Neural progenitor cell (in vitro differentiated cells): ENCODE results near the gene ACAN. TPM values are rescaled to one million over a fixed set of nuclear protein-coding genes. Genes with fewer than 3 reads are reported as not detected.

ENCODE experiments used
- DNase-seq: peaks from one replicate; pipeline ENCODE4 v3.0.0-alpha.2; 2016; ENCODE audit warnings: low spot score
- H2AFZ ChIP-seq: fragments of 200-600 bp; sonication (generic); replicated peaks from 2 replicates; pipeline ENCODE4 v1.6.1; 2016; ENCODE audit warnings: antibody characterized with exemption
- H3F3A ChIP-seq: fragments of 200-600 bp; sonication (generic); 2 replicates; pipeline ENCODE4 v1.6.1; 2016; ENCODE audit warnings: antibody characterized with exemption, low read depth
- H3K27ac ChIP-seq: fragments of 200-600 bp; sonication (generic); 2 replicates; pipeline ENCODE4 v1.5.1; 2016; ENCODE audit warnings: mild to moderate bottlenecking
- H3K27me3 ChIP-seq: fragments of 200-600 bp; sonication (generic); 2 replicates; pipeline ENCODE4 v1.6.1; 2016; ENCODE audit warnings: mild to moderate bottlenecking, moderate library complexity
- H3K36me3 ChIP-seq: fragments of 200-600 bp; sonication (generic); 2 replicates; pipeline ENCODE4 v1.5.1; 2016
- H3K4me1 ChIP-seq: fragments of 200-600 bp; sonication (generic); 2 replicates; pipeline ENCODE4 v1.6.1; 2016; ENCODE audit warnings: mixed run types
- H3K4me2 ChIP-seq: fragments of 200-600 bp; sonication (generic); 2 replicates; pipeline ENCODE4 v1.6.1; 2016
- H3K4me3 ChIP-seq: fragments of 200-600 bp; sonication (generic); 2 replicates; pipeline ENCODE4 v1.5.1; 2016
- H3K79me2 ChIP-seq: fragments of 200-600 bp; sonication (generic); 2 replicates; pipeline ENCODE4 v1.6.1; 2016; ENCODE audit warnings: low read depth
- H3K9ac ChIP-seq: fragments of 200-600 bp; sonication (generic); 2 replicates; pipeline ENCODE4 v1.6.1; 2016
- H3K9me3 ChIP-seq: fragments of 200-600 bp; sonication (generic); 2 replicates; pipeline ENCODE4 v1.5.1; 2016; ENCODE audit warnings: low read depth
- H4K20me1 ChIP-seq: fragments of 200-600 bp; sonication (generic); 2 replicates; pipeline ENCODE4 v1.6.1; 2016; ENCODE audit warnings: low read depth
- H3K27ac Mint-ChIP-seq: 3 replicates; pipeline ENCODE4 v1.8.0; 2021; ENCODE audit warnings: mixed read lengths
- H3K27me3 Mint-ChIP-seq: 2 replicates; pipeline ENCODE4 v1.8.0; 2022; ENCODE audit warnings: low read depth, mild to moderate bottlenecking, inconsistent platforms, moderate library complexity, mixed read lengths; ENCODE audit not compliant: insufficient read depth
- H3K36me3 Mint-ChIP-seq: 3 replicates; pipeline ENCODE4 v1.8.0; 2021; ENCODE audit warnings: mixed read lengths
- H3K4me1 Mint-ChIP-seq: 3 replicates; pipeline ENCODE4 v1.8.0; 2021; ENCODE audit warnings: mixed read lengths
- H3K4me3 Mint-ChIP-seq: 3 replicates; pipeline ENCODE4 v1.8.0; 2021; ENCODE audit warnings: mild to moderate bottlenecking, moderate library complexity, mixed read lengths
- H3K9me3 Mint-ChIP-seq: 3 replicates; pipeline ENCODE4 v1.8.0; 2020; ENCODE audit warnings: mixed read lengths
- EZH2 ChIP-seq: fragments of 200-600 bp; sonication (generic); IDR thresholded peaks from 2 replicates; pipeline ENCODE4 v1.6.1; 2017; ENCODE audit warnings: antibody characterized with exemption, mild to moderate bottlenecking, moderate library complexity
- EZH2phosphoT487 ChIP-seq: fragments of 200-600 bp; sonication (generic); IDR thresholded peaks from 2 replicates; pipeline ENCODE4 v1.6.1; 2017; ENCODE audit warnings: antibody characterized with exemption
- total RNA-seq: library from RNA; depleted of rRNA; stranded (reverse); fragments of >200 nt; gene quantifications from 2 replicates; pipeline ENCODE4 v1.2.3, GENCODE V29; 2015; ENCODE audit warnings: low replicate concordance
- TF ChIP-seq, protein P1 (sequence below): fragments of 200-600 bp; sonication (generic); IDR thresholded peaks from 2 replicates; pipeline ENCODE4 v1.5.1; 2017; ENCODE audit warnings: antibody characterized with exemption, mild to moderate bottlenecking

Gene ACAN
- total RNA-seq, 1 donor from 2014 or later, result 0.06 TPM

DNA sequence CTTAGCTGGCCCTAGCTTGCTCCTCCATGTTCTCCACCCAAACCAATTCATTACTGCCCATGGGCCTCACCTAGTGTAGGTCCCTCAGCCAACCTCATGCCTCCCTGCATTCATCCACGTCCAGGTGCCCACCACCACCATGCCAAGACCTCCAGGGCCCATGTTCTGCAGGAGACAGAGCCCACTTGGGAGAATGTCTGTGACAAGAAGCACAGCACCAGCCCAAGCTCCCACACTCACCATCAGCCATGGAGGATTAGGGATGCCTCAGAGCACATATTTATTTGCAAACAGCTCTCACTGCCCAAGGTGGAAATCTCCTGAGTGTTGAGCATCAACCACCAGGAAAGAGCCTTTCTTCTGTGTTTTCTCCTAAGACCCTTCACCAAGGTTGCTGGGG is 43.4 kb upstream of the ACAN start:
- H3K4me2 ChIP-seq, result no peak overlapping the region
- H3K4me1 Mint-ChIP-seq, result no peaks in the 10 kb centered on the region
- no peak overlapping the region for H3K27ac ChIP-seq
- TF ChIP-seq EZH2phosphoT487 (no peak), EZH2 (no peak)
- TF ChIP-seq, protein P1, sequence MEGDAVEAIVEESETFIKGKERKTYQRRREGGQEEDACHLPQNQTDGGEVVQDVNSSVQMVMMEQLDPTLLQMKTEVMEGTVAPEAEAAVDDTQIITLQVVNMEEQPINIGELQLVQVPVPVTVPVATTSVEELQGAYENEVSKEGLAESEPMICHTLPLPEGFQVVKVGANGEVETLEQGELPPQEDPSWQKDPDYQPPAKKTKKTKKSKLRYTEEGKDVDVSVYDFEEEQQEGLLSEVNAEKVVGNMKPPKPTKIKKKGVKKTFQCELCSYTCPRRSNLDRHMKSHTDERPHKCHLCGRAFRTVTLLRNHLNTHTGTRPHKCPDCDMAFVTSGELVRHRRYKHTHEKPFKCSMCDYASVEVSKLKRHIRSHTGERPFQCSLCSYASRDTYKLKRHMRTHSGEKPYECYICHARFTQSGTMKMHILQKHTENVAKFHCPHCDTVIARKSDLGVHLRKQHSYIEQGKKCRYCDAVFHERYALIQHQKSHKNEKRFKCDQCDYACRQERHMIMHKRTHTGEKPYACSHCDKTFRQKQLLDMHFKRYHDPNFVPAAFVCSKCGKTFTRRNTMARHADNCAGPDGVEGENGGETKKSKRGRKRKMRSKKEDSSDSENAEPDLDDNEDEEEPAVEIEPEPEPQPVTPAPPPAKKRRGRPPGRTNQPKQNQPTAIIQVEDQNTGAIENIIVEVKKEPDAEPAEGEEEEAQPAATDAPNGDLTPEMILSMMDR, result no peak
- no peaks in the 10 kb centered on the region for H3K9me3 ChIP-seq
- no peaks in the 10 kb centered on the region for H3F3A ChIP-seq
- DNase-seq, result no peak
- H3K79me2 ChIP-seq, result no peaks in the 10 kb centered on the region
- H2AFZ ChIP-seq, result no peak overlapping the region
- no peaks in the 10 kb centered on the region for H3K36me3 ChIP-seq
- H3K4me3 Mint-ChIP-seq, result no peak overlapping the region
- H3K27ac Mint-ChIP-seq, result no peak overlapping the region
- peaks cover 4% of the 10 kb centered on the region for H3K27me3 ChIP-seq
- peaks cover 6% of the 10 kb centered on the region for H3K27me3 Mint-ChIP-seq
- no peaks in the 10 kb centered on the region for H3K9me3 Mint-ChIP-seq
- no peaks in the 10 kb centered on the region for H3K4me1 ChIP-seq
- no peaks in the 10 kb centered on the region for H4K20me1 ChIP-seq
- H3K9ac ChIP-seq, result no peak overlapping the region
- H3K36me3 Mint-ChIP-seq, result no peaks in the 10 kb centered on the region
- H3K4me3 ChIP-seq, result no peak overlapping the region

GRCh38 chr15:88764448-88764847 is 38.8 kb upstream of the ACAN start:
- Histone ChIP-seq H3K4me2 (no peak overlapping the region), H3K4me3 (no peak overlapping the region), H4K20me1 (no peaks in the 10 kb centered on the region), H2AFZ (no peak overlapping the region), H3K9me3 (no peaks in the 10 kb centered on the region), H3F3A (no peaks in the 10 kb centered on the region), H3K27me3 (peaks cover 50% of the 10 kb centered on the region), H3K9ac (no peak overlapping the region), H3K4me1 (peaks cover 3% of the 10 kb centered on the region), H3K27ac (no peak overlapping the region), H3K79me2 (no peaks in the 10 kb centered on the region), H3K36me3 (no peaks in the 10 kb centered on the region)
- peaks cover 5% of the 10 kb centered on the region for H3K27me3 Mint-ChIP-seq
- no peaks in the 10 kb centered on the region for H3K36me3 Mint-ChIP-seq
- TF ChIP-seq EZH2phosphoT487, result no peak
- no peak for TF ChIP-seq EZH2
- TF ChIP-seq, protein P1, result no peak
- H3K27ac Mint-ChIP-seq, result no peak overlapping the region
- H3K4me3 Mint-ChIP-seq, result no peak overlapping the region
- H3K9me3 Mint-ChIP-seq, result no peaks in the 10 kb centered on the region
- H3K4me1 Mint-ChIP-seq, result no peaks in the 10 kb centered on the region
- no peak for DNase-seq

DNA sequence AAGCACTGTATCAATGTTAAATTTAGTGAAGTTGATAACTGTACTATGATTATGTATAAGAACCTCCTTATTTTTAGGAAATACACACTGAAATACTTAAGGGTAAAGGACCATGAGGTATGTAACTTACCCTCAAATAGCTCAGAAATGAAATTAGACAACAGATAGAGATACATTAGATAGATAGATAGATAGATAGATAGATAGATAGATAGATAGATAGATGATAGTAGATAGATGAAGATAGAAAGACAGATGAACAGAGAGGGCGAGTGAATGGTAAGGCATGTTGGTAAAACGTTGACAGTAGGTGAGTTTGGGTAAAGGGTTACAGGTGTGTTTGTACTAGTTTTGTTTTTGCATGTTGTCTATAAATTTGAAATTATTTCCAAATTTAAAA is 38.0 kb upstream of the ACAN start:
- H3F3A ChIP-seq, result no peaks in the 10 kb centered on the region
- H3K9ac ChIP-seq, result no peak overlapping the region
- H2AFZ ChIP-seq, result no peak overlapping the region
- H3K9me3 ChIP-seq, result no peaks in the 10 kb centered on the region
- no peaks in the 10 kb centered on the region for H3K36me3 ChIP-seq
- Mint-ChIP-seq H3K9me3 (peaks cover 4% of the 10 kb centered on the region), H3K4me1 (no peaks in the 10 kb centered on the region), H3K4me3 (no peak overlapping the region), H3K36me3 (peaks cover 3% of the 10 kb centered on the region), H3K27ac (no peak overlapping the region), H3K27me3 (peaks cover 5% of the 10 kb centered on the region)
- no peak for DNase-seq
- no peaks in the 10 kb centered on the region for H4K20me1 ChIP-seq
- no peak for TF ChIP-seq EZH2
- no peak for TF ChIP-seq EZH2phosphoT487
- TF ChIP-seq, protein P1, result no peak
- H3K4me3 ChIP-seq, result no peak overlapping the region
- peaks cover 4% of the 10 kb centered on the region for H3K4me1 ChIP-seq
- H3K4me2 ChIP-seq, result no peak overlapping the region
- no peaks in the 10 kb centered on the region for H3K79me2 ChIP-seq
- no peak overlapping the region for H3K27ac ChIP-seq
- H3K27me3 ChIP-seq, result peaks cover 57% of the 10 kb centered on the region
